ENCODE results near the gene ZNF584.
A peak's percentile ranks its signal among the peaks of the same experiment; 100 is the strongest.
"Not testable (repeated sequence)": the region's sequence is repeated elsewhere in the genome, so short reads cannot be mapped to it uniquely, and the experiment has no call there.

The ZNF584 gene

DNA sequence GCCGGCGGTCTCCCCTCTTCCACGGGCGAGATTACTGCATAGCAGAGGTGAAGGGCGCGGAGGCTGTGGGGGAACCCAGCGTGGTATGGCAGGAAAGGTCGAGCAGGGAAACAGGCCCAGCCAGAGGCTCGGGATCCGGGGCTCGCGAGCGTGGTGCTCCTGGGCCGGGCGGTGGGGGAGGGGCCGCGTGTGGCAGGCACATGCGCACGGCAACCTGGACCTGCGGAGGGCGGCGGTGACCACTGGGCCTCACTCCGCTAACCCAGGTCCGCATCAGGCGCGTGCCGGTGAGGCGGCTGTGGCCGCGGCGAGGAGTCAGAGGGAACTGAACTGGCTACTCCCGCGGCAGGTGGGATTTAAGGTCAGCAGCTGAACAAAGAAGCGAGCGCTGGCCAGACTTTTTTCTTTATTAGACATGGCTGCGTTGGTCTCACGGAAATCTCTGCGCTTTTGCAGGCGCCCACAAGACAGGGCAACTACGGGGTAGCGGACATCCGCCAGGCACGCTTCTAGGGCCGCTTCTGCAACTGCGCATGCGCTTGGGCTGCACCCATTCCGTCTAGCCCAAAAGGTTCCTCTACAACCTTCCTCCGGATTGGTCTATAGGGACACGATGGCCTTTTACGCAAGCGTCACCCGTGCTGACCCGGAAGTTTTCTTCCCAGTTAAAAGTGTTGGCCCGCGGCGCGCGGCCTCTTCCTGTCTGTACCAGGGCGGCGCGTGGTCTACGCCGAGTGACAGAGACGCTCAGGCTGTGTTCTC is 21.7 kb upstream of the ZNF584 start, which contains the start of gene RPS5:
TSS of gene RPS5 (plus strand) at position 694 of the 762 bp plus-strand sequence. CDS start 869 bp downstream, outside the sequence.
- DNase-seq, result peak; percentile 100

DNA sequence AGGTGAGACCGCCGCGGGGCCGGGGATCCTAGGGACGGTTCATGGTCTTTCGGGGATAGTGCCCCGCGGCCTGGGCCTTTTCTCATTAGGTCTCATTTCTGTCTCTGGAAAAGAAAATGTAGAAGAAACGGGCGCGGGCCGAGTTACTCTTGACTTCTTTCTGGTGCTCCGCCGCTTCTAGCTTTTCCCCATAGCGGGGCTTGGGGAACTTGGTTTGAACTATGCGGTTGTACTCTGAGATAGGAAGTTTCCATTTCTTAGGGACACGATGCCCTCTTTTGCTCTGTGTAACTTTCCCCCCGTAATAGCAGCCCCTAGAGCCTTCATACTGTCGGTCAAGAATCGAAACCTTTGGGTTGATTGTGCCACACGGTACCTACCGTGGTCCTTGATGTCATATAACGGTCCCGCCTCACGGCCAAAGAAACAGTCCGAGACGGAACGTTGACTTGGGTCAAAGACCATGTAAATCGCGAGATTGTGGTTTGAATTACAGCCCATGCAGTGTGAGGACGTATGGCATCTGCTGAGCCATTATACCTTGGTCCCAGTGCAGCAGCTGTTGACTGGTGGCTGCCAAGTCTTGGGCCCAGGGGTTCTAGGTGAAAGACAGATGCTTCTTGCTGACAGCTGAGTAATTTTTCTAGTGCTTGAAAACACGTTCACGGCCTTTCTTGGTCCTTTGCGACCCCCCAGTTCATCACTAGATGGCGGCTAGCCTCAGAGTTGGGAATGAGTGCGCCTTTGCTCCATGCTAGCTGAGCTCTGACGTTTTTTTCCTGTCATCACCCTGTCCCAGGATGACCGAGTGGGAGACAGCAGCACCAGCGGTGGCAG is 20.9 kb upstream of the ZNF584 start:
- DNase-seq, result peak; percentile 35

DNA sequence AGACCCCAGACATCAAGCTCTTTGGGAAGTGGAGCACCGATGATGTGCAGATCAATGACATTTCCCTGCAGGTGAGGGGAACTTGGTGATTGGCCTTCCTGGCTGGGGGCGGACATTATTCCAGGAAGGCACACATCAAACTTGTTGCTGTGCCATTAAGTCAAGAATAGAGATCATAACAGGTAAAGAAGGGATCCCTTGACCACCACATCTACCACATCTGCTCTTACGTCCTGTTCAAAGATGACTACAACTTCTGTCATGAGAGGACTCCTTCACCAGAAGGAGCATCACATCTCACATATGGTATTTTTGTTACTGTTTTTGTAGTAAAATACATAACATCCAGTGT is 20.3 kb upstream of the ZNF584 start:
- no peak for DNase-seq

DNA sequence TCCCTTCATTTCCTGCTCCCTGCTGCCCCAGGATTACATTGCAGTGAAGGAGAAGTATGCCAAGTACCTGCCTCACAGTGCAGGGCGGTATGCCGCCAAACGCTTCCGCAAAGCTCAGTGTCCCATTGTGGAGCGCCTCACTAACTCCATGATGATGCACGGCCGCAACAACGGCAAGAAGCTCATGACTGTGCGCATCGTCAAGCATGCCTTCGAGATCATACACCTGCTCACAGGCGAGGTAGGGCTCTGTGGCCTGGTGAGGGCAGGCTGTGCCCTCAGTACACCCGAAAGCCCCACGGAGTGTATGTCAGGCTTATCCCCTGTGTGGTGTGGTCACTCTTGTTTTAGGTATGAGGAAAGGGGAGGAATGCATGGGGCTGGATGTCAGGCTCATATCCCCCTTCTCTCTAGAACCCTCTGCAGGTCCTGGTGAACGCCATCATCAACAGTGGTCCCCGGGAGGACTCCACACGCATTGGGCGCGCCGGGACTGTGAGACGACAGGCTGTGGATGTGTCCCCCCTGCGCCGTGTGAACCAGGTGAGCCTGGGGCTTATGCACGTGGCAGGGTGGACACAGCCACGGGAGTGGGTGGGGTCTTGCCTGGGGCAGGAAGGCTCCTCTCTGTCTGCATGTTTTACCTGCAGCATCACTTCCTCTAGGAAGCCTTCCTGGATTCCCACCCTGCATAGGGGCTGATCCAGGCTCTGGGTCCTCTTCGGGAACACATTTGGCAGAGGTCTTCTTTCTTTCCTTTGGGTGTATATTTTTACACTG is 15.3 kb upstream of the ZNF584 start:
- DNase-seq, result no peak

- DNase-seq, result no peak
Observed at GRCh38 chr19:58393725-58394033, 14.8 kb upstream of the ZNF584 start.

GRCh38 chr19:58394821-58395219 is 13.6 kb upstream of the ZNF584 start:
- no peak for DNase-seq

DNA sequence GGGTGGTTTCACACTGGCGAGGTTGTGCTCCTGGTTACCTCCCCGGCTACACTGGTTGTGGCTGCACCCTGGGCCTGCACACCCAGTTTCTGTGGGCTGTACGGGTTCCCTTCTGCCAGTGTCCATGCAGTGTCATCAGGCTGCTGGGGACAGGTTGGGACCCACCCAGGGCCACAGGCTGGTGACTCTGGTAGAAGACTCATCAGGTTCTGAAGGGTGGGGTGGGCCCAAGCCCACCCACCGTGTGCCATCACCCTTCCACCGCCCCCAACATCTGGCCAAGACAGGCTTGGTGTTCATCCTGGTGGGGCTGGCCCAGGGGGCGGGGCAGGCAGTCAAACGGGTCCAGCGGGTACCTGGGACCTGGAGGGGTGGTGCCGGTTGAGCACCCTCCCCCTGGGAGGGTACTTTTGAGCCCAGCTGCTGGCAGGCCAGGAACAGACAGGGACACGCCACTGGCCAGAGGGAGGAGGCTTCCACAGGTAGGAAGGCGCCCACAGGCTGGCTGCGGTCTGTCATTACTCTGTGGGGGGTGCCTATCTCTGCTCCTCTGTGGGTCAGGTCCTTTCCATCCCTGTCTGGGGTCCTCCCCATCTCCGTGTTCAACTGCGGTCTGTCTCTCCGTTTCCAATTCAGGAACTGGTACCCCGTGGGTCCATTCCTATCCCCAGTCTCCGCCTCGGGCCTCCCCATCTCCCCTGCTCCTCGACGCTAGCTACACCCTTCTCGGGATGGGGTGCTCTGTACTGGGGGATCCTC is 13.1 kb upstream of the ZNF584 start, which contains the start of gene RNF225:
TSS of gene RNF225 (plus strand) at position 437 of the 759 bp plus-strand sequence. CDS start 434 bp downstream, outside the sequence.
- peak; percentile 50 for DNase-seq

- DNase-seq, result peak; percentile 57
Observed at GRCh38 chr19:58395979-58396627, 12.3 kb upstream of the ZNF584 start.

DNA sequence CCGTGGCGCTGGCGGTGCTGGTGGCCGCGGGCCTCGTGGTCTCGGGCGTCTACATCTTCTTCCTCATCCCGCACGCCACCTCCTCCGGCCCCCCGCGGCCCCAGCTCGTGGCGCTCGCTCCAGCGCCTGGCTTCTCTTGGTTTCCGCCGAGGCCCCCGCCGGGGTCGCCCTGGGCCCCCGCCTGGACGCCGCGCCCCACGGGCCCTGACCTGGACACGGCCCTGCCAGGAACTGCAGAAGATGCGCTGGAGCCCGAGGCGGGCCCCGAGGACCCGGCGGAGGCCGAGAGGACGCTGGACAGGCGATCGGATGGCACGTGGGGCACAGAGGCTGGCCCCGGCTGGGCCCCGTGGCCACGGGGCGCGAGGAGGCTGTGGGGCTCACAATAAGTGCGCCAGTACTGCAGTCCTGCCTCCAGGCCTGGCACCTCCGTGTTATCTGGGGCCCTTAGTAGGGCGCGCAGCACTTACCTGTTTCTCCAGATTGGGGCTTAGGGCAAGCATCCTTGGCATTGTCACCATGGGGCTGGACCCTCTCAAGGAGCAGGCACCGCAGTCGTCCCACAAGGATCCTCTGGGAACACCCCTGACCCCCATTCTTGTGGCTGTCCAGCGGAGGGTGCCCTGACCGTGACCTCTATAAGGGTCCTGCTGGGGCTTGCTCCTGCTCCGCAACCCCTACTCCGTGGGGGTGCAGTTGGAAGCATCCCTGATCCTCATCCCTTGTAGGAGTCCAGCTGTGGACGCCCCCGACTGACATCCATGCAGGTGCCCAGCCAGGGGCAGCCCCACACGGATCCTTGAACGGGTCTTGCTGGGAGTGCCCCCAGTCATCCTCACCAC is 11.5 kb upstream of the ZNF584 start:
- DNase-seq, result no peak

DNA sequence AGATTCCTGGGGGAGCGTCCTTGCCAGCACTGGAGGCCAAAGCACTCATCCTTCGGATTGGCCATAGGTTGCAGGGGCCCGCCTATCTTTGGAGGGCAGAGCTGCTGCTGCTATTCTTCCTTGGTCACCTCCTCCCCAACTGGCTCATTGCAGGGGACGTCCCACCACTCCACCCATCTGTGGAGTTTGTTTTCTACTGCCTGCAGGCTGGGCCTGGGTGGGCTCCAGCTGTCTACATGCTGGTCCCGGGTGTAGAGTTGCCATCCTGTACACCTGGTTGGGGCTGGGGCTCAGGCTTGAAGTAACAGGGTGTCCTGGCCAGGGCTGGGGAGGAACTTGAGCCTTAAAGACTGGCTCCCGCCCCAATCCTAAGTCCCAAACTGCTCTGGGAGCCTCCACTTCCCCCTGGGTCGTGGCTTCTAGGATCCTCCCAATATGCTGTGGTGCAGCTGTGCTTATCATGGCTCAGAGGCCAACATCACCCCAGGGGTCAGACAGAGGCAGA is 10.9 kb upstream of the ZNF584 start:
- DNase-seq, result peak; percentile 35

GRCh38 chr19:58398087-58398486 is 10.4 kb upstream of the ZNF584 start:
- DNase-seq, result no peak

DNA sequence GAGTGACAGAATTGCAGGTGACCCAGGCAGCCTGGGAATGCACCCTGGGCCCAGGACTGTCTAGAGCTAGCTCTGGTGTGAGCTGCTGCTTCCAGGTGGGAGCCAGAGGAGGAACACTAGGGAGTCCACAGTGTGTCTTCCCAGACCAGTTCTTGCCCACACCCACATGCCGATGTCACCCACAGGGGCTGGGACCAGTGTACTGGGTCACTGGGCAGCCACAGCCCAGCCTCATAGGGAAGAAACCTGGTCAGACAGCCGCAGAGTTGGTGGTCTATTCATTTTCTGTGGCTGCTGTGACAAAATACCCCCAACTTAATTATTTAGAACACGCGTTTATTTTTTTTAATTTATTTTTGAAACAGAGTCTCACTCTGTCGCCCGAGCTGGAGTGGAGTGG is 9.9 kb upstream of the ZNF584 start:
- no peak for DNase-seq

- no peak for DNase-seq
Observed at GRCh38 chr19:58399903-58400302, 8.5 kb upstream of the ZNF584 start.

DNA sequence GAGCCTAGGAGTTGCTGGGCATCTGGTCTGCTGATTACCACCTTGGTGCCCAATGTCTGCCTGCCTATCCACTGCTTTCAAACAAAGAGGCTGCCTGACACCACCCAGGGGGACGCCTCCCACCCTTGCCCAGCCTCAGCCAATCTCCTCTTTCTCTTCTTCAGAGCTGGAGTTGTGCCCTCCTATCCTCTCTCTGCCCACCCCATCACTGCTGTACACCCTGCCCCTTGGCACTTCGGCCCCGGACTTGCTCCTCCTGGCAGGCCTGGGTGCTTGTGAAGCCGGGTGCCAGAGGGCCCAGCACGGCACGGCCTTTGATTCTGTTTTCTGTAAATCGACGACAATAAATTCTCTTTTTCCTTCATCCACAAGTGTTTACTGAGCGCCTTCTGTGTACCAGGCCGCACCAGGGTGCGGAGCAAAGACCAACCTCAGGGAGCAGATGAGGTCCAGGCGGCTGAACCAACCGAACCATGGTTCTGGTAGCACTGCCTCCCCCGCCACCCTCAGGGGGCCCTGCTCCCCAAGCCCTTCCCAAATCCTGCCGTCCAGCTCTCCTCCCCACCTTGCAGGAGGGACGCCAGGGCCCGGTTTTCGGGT is 8.0 kb upstream of the ZNF584 start:
- DNase-seq, result peak; percentile 45

GRCh38 chr19:58400916-58401839 is 7.3 kb upstream of the ZNF584 start:
- DNase-seq, result peak; percentile 100

GRCh38 chr19:58401840-58402421 is 6.5 kb upstream of the ZNF584 start:
- DNase-seq, result no peak

- not testable (repeated sequence) for DNase-seq
Observed at GRCh38 chr19:58403920-58404478, 4.5 kb upstream of the ZNF584 start.
